ENCODE results near the gene STK25. TPM values are rescaled to one million over a fixed set of nuclear protein-coding genes. Genes with fewer than 3 reads are reported as not detected.

STK25 gene
- total RNA-seq, 1 donor from 2014 or later: 296 TPM

DNA sequence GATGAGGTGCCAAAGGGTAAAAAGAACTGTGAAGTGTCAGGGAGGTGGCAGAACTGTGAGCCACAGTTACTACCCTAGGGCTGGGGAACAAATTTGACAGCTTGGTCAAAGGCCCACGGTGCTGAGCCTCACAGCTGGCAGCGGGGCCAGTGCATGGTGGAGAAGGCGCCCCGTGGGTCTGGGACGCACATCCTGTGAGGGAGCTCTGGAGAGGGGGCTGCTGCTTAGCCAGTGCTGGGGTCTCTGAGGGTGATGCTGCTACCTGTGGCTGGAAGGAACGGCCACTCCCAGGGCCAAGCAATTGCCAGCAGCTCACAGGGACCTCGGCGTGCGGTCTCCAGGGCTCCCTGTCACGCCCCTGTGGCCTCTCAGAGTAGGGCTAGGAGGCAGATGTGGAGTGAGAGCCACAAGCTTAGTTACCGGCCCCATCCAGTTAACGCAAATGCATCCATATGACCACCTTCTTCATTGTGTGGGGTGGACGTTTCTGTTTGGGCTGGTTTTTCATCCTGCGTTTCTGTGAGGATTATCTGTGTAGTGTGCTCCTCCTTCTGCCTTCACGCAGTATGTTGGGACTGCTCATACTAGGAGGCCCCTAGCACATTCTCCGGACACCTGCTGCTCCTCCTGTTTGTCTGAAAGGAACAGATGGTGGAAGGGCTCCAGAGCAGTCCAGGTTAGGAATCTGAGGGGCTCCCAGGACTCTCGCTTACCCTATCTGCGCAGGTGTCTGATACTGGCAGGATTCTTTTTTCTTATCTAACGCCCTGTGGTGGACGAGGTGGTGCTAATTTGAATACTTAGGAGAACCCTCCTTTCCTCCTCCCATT is 26.0 kb downstream of the STK25 start:
- Mint-ChIP-seq H3K4me1 (ENCODE audit: unreplicated experiment) (no peaks in the 10 kb centered on the region), H3K4me3 (ENCODE audit: unreplicated experiment) (no peak overlapping the region), H3K27ac (ENCODE audit: unreplicated experiment) (no peak overlapping the region), H3K9me3 (ENCODE audit: unreplicated experiment) (no peaks in the 10 kb centered on the region), H3K27me3 (ENCODE audit: unreplicated experiment) (peaks cover 8% of the 10 kb centered on the region), H3K36me3 (ENCODE audit: low read depth, unreplicated experiment) (peaks cover 3% of the 10 kb centered on the region)
- no peak for DNase-seq (ENCODE audit: low spot score)
- TF ChIP-seq, protein P1, sequence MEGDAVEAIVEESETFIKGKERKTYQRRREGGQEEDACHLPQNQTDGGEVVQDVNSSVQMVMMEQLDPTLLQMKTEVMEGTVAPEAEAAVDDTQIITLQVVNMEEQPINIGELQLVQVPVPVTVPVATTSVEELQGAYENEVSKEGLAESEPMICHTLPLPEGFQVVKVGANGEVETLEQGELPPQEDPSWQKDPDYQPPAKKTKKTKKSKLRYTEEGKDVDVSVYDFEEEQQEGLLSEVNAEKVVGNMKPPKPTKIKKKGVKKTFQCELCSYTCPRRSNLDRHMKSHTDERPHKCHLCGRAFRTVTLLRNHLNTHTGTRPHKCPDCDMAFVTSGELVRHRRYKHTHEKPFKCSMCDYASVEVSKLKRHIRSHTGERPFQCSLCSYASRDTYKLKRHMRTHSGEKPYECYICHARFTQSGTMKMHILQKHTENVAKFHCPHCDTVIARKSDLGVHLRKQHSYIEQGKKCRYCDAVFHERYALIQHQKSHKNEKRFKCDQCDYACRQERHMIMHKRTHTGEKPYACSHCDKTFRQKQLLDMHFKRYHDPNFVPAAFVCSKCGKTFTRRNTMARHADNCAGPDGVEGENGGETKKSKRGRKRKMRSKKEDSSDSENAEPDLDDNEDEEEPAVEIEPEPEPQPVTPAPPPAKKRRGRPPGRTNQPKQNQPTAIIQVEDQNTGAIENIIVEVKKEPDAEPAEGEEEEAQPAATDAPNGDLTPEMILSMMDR (IDR thresholded peaks at IDR 0.05; ENCODE audit: unreplicated experiment): no peak

DNA sequence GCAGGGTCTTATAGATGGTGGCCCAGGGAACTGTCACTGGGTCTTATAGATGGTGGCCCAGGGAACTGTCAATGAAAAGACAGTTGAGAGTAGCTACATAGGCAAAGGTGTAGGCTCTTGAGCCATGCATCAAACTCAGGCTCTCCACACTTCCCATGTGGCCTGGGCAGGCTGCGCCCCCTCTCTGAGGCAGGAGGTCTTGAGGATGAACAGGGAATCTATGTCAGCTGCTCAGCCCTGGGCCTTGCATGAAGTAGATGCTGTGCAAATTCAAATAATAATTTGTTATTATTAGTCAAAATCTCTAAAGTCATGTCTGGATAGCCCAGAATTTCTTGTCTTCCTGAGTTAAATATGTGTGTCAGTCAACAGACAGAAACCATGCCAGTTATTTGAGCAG is 26.7 kb downstream of the STK25 start:
- H3K27ac Mint-ChIP-seq (ENCODE audit: unreplicated experiment): no peak overlapping the region
- DNase-seq (ENCODE audit: low spot score): no peak
- H3K4me1 Mint-ChIP-seq (ENCODE audit: unreplicated experiment): no peaks in the 10 kb centered on the region

DNA sequence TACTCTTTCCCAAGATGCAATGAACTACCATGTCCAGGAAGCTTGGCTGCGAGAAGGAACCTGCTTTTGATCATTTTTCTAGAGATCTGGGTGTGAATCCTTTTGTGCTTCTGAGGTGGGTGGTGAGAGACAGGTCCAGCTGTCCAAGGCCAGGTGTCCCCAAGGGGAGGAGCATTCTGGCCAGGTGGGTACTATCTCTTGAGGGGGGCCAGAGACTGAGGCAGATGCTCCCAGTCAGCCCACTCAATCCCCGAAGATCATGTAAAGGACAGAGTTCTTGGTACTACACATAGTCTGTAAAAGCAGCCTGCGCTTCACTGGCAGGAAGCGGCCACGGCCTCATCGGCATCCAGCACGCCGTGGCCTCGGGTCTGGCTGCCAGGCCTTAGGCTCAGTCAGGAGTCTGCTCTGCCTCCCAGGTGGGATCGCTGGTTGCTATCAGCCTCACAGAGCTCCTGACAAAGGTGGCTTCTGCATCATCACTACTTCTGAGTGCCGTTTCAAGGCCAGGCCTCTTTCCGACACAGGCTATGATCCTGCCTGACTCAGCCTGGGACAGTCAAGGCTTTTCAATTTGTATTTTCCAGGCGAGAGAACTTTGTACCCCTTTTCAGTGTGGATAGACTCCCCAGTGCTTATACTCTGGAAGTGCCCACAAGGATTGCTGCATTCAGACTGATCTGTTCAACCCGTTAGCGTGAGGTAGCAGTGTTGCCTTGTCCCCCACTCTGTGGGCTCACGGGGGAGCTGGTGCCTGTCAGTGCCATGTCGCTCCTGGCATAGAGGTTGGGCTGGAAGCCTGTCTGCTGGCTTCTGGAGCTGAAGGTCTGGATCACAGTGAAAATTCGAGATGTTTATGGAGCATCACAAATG is 29.1 kb downstream of the STK25 start:
- Mint-ChIP-seq H3K9me3 (ENCODE audit: unreplicated experiment) (no peaks in the 10 kb centered on the region), H3K27me3 (ENCODE audit: unreplicated experiment) (peaks cover 2% of the 10 kb centered on the region), H3K27ac (ENCODE audit: unreplicated experiment) (no peak overlapping the region), H3K36me3 (ENCODE audit: low read depth, unreplicated experiment) (peaks cover 3% of the 10 kb centered on the region), H3K4me3 (ENCODE audit: unreplicated experiment) (no peak overlapping the region), H3K4me1 (ENCODE audit: unreplicated experiment) (no peaks in the 10 kb centered on the region)
- TF ChIP-seq, protein P1 (IDR thresholded peaks at IDR 0.05; ENCODE audit: unreplicated experiment): no peak
- DNase-seq (ENCODE audit: low spot score): no peak

More for the DNA sequence above, 26.7 kb downstream of the STK25 start:
- Mint-ChIP-seq H3K9me3 (ENCODE audit: unreplicated experiment) (no peaks in the 10 kb centered on the region), H3K36me3 (ENCODE audit: low read depth, unreplicated experiment) (peaks cover 3% of the 10 kb centered on the region), H3K4me3 (ENCODE audit: unreplicated experiment) (no peak overlapping the region), H3K27me3 (ENCODE audit: unreplicated experiment) (peaks cover 8% of the 10 kb centered on the region)
- TF ChIP-seq, protein P1 (IDR thresholded peaks at IDR 0.05; ENCODE audit: unreplicated experiment): no peak

DNA sequence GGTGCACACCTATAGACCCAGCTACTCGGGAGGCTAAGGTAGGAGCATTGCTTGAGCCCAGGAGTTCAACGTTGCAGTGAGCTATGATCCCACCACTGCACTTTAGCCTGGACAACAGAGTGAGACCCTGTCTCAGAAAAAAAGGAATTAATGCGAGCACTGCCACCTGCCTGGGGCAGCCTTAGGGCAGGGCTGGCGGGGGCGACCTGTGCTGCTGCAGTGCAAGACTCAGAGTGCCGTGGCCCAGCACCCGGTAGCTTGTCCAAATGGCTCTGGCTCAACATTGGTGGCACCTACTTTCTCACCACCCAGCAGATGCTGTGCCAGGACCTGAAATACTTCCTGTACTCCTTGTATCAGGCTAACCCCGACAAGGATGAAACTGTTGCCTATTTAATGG is 30.2 kb downstream of the STK25 start:
- no peak overlapping the region for H3K27ac Mint-ChIP-seq (ENCODE audit: unreplicated experiment)
- peaks cover 2% of the 10 kb centered on the region for H3K27me3 Mint-ChIP-seq (ENCODE audit: unreplicated experiment)
- H3K36me3 Mint-ChIP-seq (ENCODE audit: low read depth, unreplicated experiment): peaks cover 3% of the 10 kb centered on the region
- H3K4me1 Mint-ChIP-seq (ENCODE audit: unreplicated experiment): no peaks in the 10 kb centered on the region
- H3K9me3 Mint-ChIP-seq (ENCODE audit: unreplicated experiment): no peaks in the 10 kb centered on the region
- DNase-seq (ENCODE audit: low spot score): no peak
- TF ChIP-seq, protein P1 (IDR thresholded peaks at IDR 0.05; ENCODE audit: unreplicated experiment): no peak
- no peak overlapping the region for H3K4me3 Mint-ChIP-seq (ENCODE audit: unreplicated experiment)

Data from endothelial cell (in vitro differentiated cells).